HepG2 (cell line): ENCODE measurements around the gene ITLN2.

Source experiments
- GPN1 ChIP-seq: sonication (generic); formaldehyde crosslinking; IDR thresholded peaks from 2 replicates; pipeline ENCODE4 v1.5.1; 2020; ENCODE audit warnings: missing genetic modification reagents, borderline replicate concordance
- HINFP ChIP-seq: sonication (generic); formaldehyde crosslinking; IDR thresholded peaks from 2 replicates; pipeline ENCODE4 v1.4.0; 2020; ENCODE audit warnings: low read depth, mild to moderate bottlenecking, missing genetic modification reagents
- MXD1 ChIP-seq: sonication (generic); formaldehyde crosslinking; IDR thresholded peaks from 2 replicates; pipeline ENCODE4 v1.4.0; 2020; ENCODE audit warnings: mild to moderate bottlenecking, missing genetic modification reagents
- NKX3-1 ChIP-seq: sonication (generic); formaldehyde crosslinking; IDR thresholded peaks from 2 replicates; pipeline ENCODE4 v1.5.0; 2020; ENCODE audit warnings: missing genetic modification reagents
- POLR2AphosphoS5 ChIP-seq: IDR thresholded peaks from 2 replicates; pipeline ENCODE4 v1.6.1; 2012; ENCODE audit warnings: low read depth, low read length
- SP1 ChIP-seq, 2 experiments: fragments of 450-650 bp in 1 of 2; sonication (generic) in 1 of 2; formaldehyde crosslinking in 1 of 2; IDR thresholded peaks; 2 replicates each; pipeline versions ENCODE4 v1.4.0 to v1.6.1; 2016 to 2020; ENCODE audit warnings: missing genetic modification reagents in 1 of 2
- TGIF2 ChIP-seq: IDR thresholded peaks from 2 replicates; pipeline ENCODE4 v1.6.1; 2016; ENCODE audit warnings: control low read depth, missing compliant biosample characterization
- ZNF576 ChIP-seq: sonication (generic); formaldehyde crosslinking; IDR thresholded peaks from 2 replicates; pipeline ENCODE4 v1.4.0; 2020; ENCODE audit warnings: mild to moderate bottlenecking, missing genetic modification reagents
- TF ChIP-seq, protein P1 (sequence below): sonication (generic); formaldehyde crosslinking; IDR thresholded peaks from 2 replicates; pipeline ENCODE4 v1.5.0; 2020; ENCODE audit warnings: mild to moderate bottlenecking, missing genetic modification reagents, moderate library complexity
- TF ChIP-seq, protein P2 (sequence below): sonication (generic); formaldehyde crosslinking; IDR thresholded peaks from 2 replicates; pipeline ENCODE4 v1.4.0; 2020; ENCODE audit warnings: missing genetic modification reagents
- TF ChIP-seq, protein P3 (sequence below): sonication (generic); formaldehyde crosslinking; IDR thresholded peaks from 2 replicates; pipeline ENCODE4 v1.4.0; 2020; ENCODE audit warnings: missing genetic modification reagents, mild to moderate bottlenecking, borderline replicate concordance

- TF ChIP-seq, protein P1, sequence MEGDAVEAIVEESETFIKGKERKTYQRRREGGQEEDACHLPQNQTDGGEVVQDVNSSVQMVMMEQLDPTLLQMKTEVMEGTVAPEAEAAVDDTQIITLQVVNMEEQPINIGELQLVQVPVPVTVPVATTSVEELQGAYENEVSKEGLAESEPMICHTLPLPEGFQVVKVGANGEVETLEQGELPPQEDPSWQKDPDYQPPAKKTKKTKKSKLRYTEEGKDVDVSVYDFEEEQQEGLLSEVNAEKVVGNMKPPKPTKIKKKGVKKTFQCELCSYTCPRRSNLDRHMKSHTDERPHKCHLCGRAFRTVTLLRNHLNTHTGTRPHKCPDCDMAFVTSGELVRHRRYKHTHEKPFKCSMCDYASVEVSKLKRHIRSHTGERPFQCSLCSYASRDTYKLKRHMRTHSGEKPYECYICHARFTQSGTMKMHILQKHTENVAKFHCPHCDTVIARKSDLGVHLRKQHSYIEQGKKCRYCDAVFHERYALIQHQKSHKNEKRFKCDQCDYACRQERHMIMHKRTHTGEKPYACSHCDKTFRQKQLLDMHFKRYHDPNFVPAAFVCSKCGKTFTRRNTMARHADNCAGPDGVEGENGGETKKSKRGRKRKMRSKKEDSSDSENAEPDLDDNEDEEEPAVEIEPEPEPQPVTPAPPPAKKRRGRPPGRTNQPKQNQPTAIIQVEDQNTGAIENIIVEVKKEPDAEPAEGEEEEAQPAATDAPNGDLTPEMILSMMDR (CRISPR knock-in tag) = no peak
- TF ChIP-seq, protein P2, sequence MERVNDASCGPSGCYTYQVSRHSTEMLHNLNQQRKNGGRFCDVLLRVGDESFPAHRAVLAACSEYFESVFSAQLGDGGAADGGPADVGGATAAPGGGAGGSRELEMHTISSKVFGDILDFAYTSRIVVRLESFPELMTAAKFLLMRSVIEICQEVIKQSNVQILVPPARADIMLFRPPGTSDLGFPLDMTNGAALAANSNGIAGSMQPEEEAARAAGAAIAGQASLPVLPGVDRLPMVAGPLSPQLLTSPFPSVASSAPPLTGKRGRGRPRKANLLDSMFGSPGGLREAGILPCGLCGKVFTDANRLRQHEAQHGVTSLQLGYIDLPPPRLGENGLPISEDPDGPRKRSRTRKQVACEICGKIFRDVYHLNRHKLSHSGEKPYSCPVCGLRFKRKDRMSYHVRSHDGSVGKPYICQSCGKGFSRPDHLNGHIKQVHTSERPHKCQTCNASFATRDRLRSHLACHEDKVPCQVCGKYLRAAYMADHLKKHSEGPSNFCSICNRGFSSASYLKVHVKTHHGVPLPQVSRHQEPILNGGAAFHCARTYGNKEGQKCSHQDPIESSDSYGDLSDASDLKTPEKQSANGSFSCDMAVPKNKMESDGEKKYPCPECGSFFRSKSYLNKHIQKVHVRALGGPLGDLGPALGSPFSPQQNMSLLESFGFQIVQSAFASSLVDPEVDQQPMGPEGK (CRISPR knock-in tag) = no peak
- no peak for TF ChIP-seq HINFP (CRISPR knock-in tag)
- TF ChIP-seq POLR2AphosphoS5 = no peak
- no peak for TF ChIP-seq ZNF576 (CRISPR knock-in tag)
- TF ChIP-seq SP1 (IDR thresholded peaks at IDR 0.05) = no peak
- TF ChIP-seq SP1 (CRISPR knock-in tag; IDR thresholded peaks at IDR 0.05) = no peak
- TF ChIP-seq, protein P3, sequence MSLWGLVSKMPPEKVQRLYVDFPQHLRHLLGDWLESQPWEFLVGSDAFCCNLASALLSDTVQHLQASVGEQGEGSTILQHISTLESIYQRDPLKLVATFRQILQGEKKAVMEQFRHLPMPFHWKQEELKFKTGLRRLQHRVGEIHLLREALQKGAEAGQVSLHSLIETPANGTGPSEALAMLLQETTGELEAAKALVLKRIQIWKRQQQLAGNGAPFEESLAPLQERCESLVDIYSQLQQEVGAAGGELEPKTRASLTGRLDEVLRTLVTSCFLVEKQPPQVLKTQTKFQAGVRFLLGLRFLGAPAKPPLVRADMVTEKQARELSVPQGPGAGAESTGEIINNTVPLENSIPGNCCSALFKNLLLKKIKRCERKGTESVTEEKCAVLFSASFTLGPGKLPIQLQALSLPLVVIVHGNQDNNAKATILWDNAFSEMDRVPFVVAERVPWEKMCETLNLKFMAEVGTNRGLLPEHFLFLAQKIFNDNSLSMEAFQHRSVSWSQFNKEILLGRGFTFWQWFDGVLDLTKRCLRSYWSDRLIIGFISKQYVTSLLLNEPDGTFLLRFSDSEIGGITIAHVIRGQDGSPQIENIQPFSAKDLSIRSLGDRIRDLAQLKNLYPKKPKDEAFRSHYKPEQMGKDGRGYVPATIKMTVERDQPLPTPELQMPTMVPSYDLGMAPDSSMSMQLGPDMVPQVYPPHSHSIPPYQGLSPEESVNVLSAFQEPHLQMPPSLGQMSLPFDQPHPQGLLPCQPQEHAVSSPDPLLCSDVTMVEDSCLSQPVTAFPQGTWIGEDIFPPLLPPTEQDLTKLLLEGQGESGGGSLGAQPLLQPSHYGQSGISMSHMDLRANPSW (CRISPR knock-in tag) = no peak
- no peak for TF ChIP-seq GPN1 (CRISPR knock-in tag)
- no peak for TF ChIP-seq MXD1 (CRISPR knock-in tag)
- TF ChIP-seq TGIF2 = no peak
- TF ChIP-seq NKX3-1 (CRISPR knock-in tag) = no peak
Observed at GRCh38 chr1:160925652-160926244, 28.9 kb downstream of the ITLN2 start.
